Measurements from ENCODE around the gene IGBP1. TPM values are rescaled to one million over a fixed set of nuclear protein-coding genes. Genes with fewer than 3 reads are reported as not detected.
"Not testable (repeated sequence)": the region's sequence is repeated elsewhere in the genome, so short reads cannot be mapped to it uniquely, and the experiment has no call there.

Gene IGBP1
- total RNA-seq, 1 donor from 2014 or later = 121 TPM

GRCh38 chrX:70166601-70167590 is 33.6 kb downstream of the IGBP1 start:
- peak; percentile 45 for DNase-seq (ENCODE audit: low read depth)

GRCh38 chrX:70168238-70169188 is 35.3 kb downstream of the IGBP1 start:
- DNase-seq (ENCODE audit: low read depth) = peak; percentile 66

GRCh38 chrX:70169281-70169680 is 36.0 kb downstream of the IGBP1 start:
- DNase-seq (ENCODE audit: low read depth) = no peak

- DNase-seq (ENCODE audit: low read depth) = peak; percentile 53
Observed at GRCh38 chrX:70171624-70172023, 38.4 kb downstream of the IGBP1 start.

- DNase-seq (ENCODE audit: low read depth) = peak; percentile 61
Observed at GRCh38 chrX:70172221-70172620, 39.0 kb downstream of the IGBP1 start.

GRCh38 chrX:70172964-70173363 is 39.7 kb downstream of the IGBP1 start:
- no peak for DNase-seq (ENCODE audit: low read depth)

GRCh38 chrX:70174754-70175153 is 41.5 kb downstream of the IGBP1 start:
- no peak for DNase-seq (ENCODE audit: low read depth)

- no peak for DNase-seq (ENCODE audit: low read depth)
Observed at GRCh38 chrX:70175338-70175737, 42.1 kb downstream of the IGBP1 start.

GRCh38 chrX:70176938-70177533 is 43.8 kb downstream of the IGBP1 start, which contains the start of gene DGAT2L6:
Gene DGAT2L6, plus strand, starts transcription at chrX:70177483. Its CDS starts 100 bp downstream, at chrX:70177583.
- DNase-seq (ENCODE audit: low read depth) = no peak

- no peak for DNase-seq (ENCODE audit: low read depth)
Observed at GRCh38 chrX:70183091-70183490, 49.8 kb downstream of the IGBP1 start.

GRCh38 chrX:70190225-70190624 is 57.0 kb downstream of the IGBP1 start:
- no peak for DNase-seq (ENCODE audit: low read depth)

- DNase-seq (ENCODE audit: low read depth) = peak; percentile 58
Observed at GRCh38 chrX:70196961-70197720, 63.9 kb downstream of the IGBP1 start.

- no peak for DNase-seq (ENCODE audit: low read depth)
Observed at GRCh38 chrX:70201732-70202131, 68.5 kb downstream of the IGBP1 start.

- DNase-seq (ENCODE audit: low read depth) = peak; percentile 6
Observed at GRCh38 chrX:70208479-70208878, 75.2 kb downstream of the IGBP1 start.

- not testable (repeated sequence) for DNase-seq (ENCODE audit: low read depth)
Observed at GRCh38 chrX:70209570-70209969, 76.3 kb downstream of the IGBP1 start.

Other genes starting within 250 kb of the IGBP1 start
- not detected in 2 replicates for gene AWAT2, start 83.5 kb upstream of the IGBP1 start, total RNA-seq
- gene OTUD6A, start 71.0 kb upstream of the IGBP1 start, total RNA-seq = not detected in 2 replicates
- not detected in 2 replicates for gene DGAT2L6, start 44.0 kb downstream of the IGBP1 start, total RNA-seq
- not detected in 2 replicates for gene AWAT1, start 101.2 kb downstream of the IGBP1 start, total RNA-seq
- 0.15 TPM in 1 of 2 replicates, not detected in the other for gene P2RY4, start 126.8 kb downstream of the IGBP1 start, total RNA-seq
- not detected in 2 replicates for gene ARR3, start 134.9 kb downstream of the IGBP1 start, total RNA-seq
- gene RAB41, start 148.7 kb downstream of the IGBP1 start, total RNA-seq = not detected in 2 replicates
- 38.9 and 58.7 TPM in 2 replicates for gene PDZD11, start 156.5 kb downstream of the IGBP1 start, total RNA-seq
- gene KIF4A, start 156.7 kb downstream of the IGBP1 start, total RNA-seq = 0.80 and 6.6 TPM in 2 replicates

All from renal cortical epithelial cell (primary cell).